ENCODE results near the gene HSD3B2.

GRCh38 chr1:119379117-119379516, 35.8 kb upstream of the HSD3B2 start:
- TF ChIP-seq, protein P1, sequence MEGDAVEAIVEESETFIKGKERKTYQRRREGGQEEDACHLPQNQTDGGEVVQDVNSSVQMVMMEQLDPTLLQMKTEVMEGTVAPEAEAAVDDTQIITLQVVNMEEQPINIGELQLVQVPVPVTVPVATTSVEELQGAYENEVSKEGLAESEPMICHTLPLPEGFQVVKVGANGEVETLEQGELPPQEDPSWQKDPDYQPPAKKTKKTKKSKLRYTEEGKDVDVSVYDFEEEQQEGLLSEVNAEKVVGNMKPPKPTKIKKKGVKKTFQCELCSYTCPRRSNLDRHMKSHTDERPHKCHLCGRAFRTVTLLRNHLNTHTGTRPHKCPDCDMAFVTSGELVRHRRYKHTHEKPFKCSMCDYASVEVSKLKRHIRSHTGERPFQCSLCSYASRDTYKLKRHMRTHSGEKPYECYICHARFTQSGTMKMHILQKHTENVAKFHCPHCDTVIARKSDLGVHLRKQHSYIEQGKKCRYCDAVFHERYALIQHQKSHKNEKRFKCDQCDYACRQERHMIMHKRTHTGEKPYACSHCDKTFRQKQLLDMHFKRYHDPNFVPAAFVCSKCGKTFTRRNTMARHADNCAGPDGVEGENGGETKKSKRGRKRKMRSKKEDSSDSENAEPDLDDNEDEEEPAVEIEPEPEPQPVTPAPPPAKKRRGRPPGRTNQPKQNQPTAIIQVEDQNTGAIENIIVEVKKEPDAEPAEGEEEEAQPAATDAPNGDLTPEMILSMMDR (optimal IDR thresholded peaks at IDR 0.05 in 1 of 3, IDR thresholded peaks at IDR 0.05 in 1 of 3, conservative IDR thresholded peaks at IDR 0.05 in 1 of 3; ENCODE audit: extremely low read depth in 1 of 3, insufficient read depth in 2 of 3, low read length in 3 of 3) = no peak
- no peak for TF ChIP-seq EZH2 (IDR thresholded peaks at IDR 0.05; ENCODE audit: low read length)

Measured in keratinocyte (primary cell).